WTC11 (cell line): Measurements from ENCODE around the gene ZNRF1. TPM values are rescaled to one million over a fixed set of nuclear protein-coding genes. Genes with fewer than 3 reads are reported as not detected.

Experiments used
- ATAC-seq: fragments of 200-7000 bp; cut with Tn5 transposase; 2 replicates; pipeline ENCODE4 v1.10.0; 2021; ENCODE audit warnings: mild to moderate bottlenecking, moderate library complexity
- CTCF ChIA-PET: fragments of 300-600 bp; sonication (Branson Sonifier 250); formaldehyde crosslinking; loops from one replicate; lab custom pipeline; 2021; ENCODE audit warnings: antibody characterized with exemption; lab: Charles Lee
- POLR2A ChIA-PET: fragments of 350-600 bp; sonication (Branson Sonifier 250); formaldehyde crosslinking; loops from one replicate; lab custom pipeline; 2021; ENCODE audit warnings: antibody characterized with exemption; lab: Charles Lee
- DNase-seq: peaks from one replicate; pipeline ENCODE4 v3.0.0; 2021; ENCODE audit warnings: low spot score
- H3K27ac Mint-ChIP-seq: 2 replicates; pipeline ENCODE4 v1.8.0; 2021; ENCODE audit warnings: mixed read lengths
- H3K27me3 Mint-ChIP-seq: 2 replicates; pipeline ENCODE4 v1.8.0; 2021; ENCODE audit warnings: low read depth, mild to moderate bottlenecking, moderate library complexity, mixed read lengths
- H3K36me3 Mint-ChIP-seq: 2 replicates; pipeline ENCODE4 v1.8.0; 2021; ENCODE audit warnings: mixed read lengths
- H3K4me1 Mint-ChIP-seq: 2 replicates; pipeline ENCODE4 v1.8.0; 2022; ENCODE audit warnings: mixed read lengths
- H3K4me3 Mint-ChIP-seq: 2 replicates; pipeline ENCODE4 v1.8.0; 2021; ENCODE audit warnings: mild to moderate bottlenecking, moderate library complexity, mixed read lengths
- H3K9me3 Mint-ChIP-seq: 2 replicates; pipeline ENCODE4 v1.8.0; 2021; ENCODE audit warnings: mixed read lengths
- CREM ChIP-seq: sonication (generic); formaldehyde crosslinking; IDR thresholded peaks from 2 replicates; pipeline ENCODE4 v1.8.1; 2022; ENCODE audit warnings: mild to moderate bottlenecking, missing genetic modification reagents, moderate library complexity
- E2F4 ChIP-seq: sonication (generic); formaldehyde crosslinking; IDR thresholded peaks from 2 replicates; pipeline ENCODE4 v1.8.1; 2022; ENCODE audit warnings: low read depth, mild to moderate bottlenecking, moderate library complexity, missing genetic modification reagents, borderline replicate concordance
- E2F5 ChIP-seq: sonication (generic); formaldehyde crosslinking; IDR thresholded peaks from 2 replicates; pipeline ENCODE4 v1.8.1; 2022; ENCODE audit warnings: mild to moderate bottlenecking, moderate library complexity, missing genetic modification reagents
- ELF4 ChIP-seq: sonication (generic); formaldehyde crosslinking; IDR thresholded peaks from 2 replicates; pipeline ENCODE4 v1.8.1; 2022; ENCODE audit warnings: low read depth, mild to moderate bottlenecking, moderate library complexity, missing genetic modification reagents
- EMX1 ChIP-seq: fragments of 250-450 bp; sonication (Bioruptor Pico); IDR thresholded peaks from 2 replicates; pipeline ENCODE4 v1.8.0; 2021; ENCODE audit warnings: mild to moderate bottlenecking
- ERG ChIP-seq: fragments of 250-450 bp; sonication (Bioruptor Pico); IDR thresholded peaks from 2 replicates; pipeline ENCODE4 v1.8.0; 2021; ENCODE audit warnings: mild to moderate bottlenecking
- FOXP1 ChIP-seq: sonication (generic); formaldehyde crosslinking; IDR thresholded peaks from 2 replicates; pipeline ENCODE4 v1.8.0; 2022; ENCODE audit warnings: missing genetic modification reagents, mild to moderate bottlenecking, moderate library complexity, borderline replicate concordance
- FOXP4 ChIP-seq: sonication (generic); formaldehyde crosslinking; IDR thresholded peaks from 2 replicates; pipeline ENCODE4 v1.8.0; 2022; ENCODE audit warnings: mild to moderate bottlenecking, missing genetic modification reagents
- GABPB1 ChIP-seq: sonication (generic); formaldehyde crosslinking; IDR thresholded peaks from 2 replicates; pipeline ENCODE4 v1.8.1; 2023; ENCODE audit warnings: mild to moderate bottlenecking, missing genetic modification reagents
- GRHL2 ChIP-seq: fragments of 250-450 bp; sonication (Bioruptor Pico); IDR thresholded peaks from 2 replicates; pipeline ENCODE4 v1.8.0; 2022; ENCODE audit warnings: mild to moderate bottlenecking, moderate library complexity; ENCODE audit not compliant: insufficient replicate concordance, severe bottlenecking
- GTF2I ChIP-seq: fragments of 250-450 bp; sonication (Bioruptor Pico); conservative IDR thresholded peaks from 2 replicates; pipeline ENCODE4 v1.4.0; 2021; ENCODE audit warnings: mild to moderate bottlenecking
- IRF2 ChIP-seq: sonication (generic); formaldehyde crosslinking; IDR thresholded peaks from 2 replicates; pipeline ENCODE4 v1.8.0; 2022; ENCODE audit warnings: low read depth, missing genetic modification reagents, borderline replicate concordance
- JUN ChIP-seq: sonication (generic); formaldehyde crosslinking; IDR thresholded peaks from 2 replicates; pipeline ENCODE4 v1.8.0; 2023; ENCODE audit warnings: mild to moderate bottlenecking, missing genetic modification reagents
- MAX ChIP-seq: sonication (generic); formaldehyde crosslinking; IDR thresholded peaks from 2 replicates; pipeline ENCODE4 v1.8.0; 2022; ENCODE audit warnings: mild to moderate bottlenecking, missing genetic modification reagents
- OVOL2 ChIP-seq: fragments of 250-450 bp; sonication (Bioruptor Pico); IDR thresholded peaks from 2 replicates; pipeline ENCODE4 v1.9.0; 2021; ENCODE audit warnings: mild to moderate bottlenecking, borderline replicate concordance
- PREB ChIP-seq: sonication (generic); formaldehyde crosslinking; IDR thresholded peaks from 2 replicates; pipeline ENCODE4 v1.8.1; 2022; ENCODE audit warnings: mild to moderate bottlenecking, missing genetic modification reagents, moderate library complexity, borderline replicate concordance
- SMAD3 ChIP-seq: sonication (generic); formaldehyde crosslinking; IDR thresholded peaks from 2 replicates; pipeline ENCODE4 v1.8.0; 2022; ENCODE audit warnings: missing genetic modification reagents, mild to moderate bottlenecking, borderline replicate concordance
- SOX15 ChIP-seq: fragments of 250-450 bp; sonication (Bioruptor Pico); IDR thresholded peaks from 2 replicates; pipeline ENCODE4 v1.9.0; 2021; ENCODE audit warnings: mild to moderate bottlenecking
- STAT6 ChIP-seq: sonication (generic); formaldehyde crosslinking; conservative IDR thresholded peaks from 2 replicates; pipeline ENCODE4 v1.8.1; 2023; ENCODE audit warnings: mild to moderate bottlenecking, low read depth, missing genetic modification reagents, moderate library complexity
- TP53 ChIP-seq: sonication (generic); formaldehyde crosslinking; IDR thresholded peaks from 2 replicates; pipeline ENCODE4 v1.8.1; 2023; ENCODE audit warnings: mild to moderate bottlenecking, missing genetic modification reagents
- ZBTB21 ChIP-seq: sonication (generic); formaldehyde crosslinking; IDR thresholded peaks from 2 replicates; pipeline ENCODE4 v1.8.1; 2023; ENCODE audit warnings: mild to moderate bottlenecking, missing genetic modification reagents, borderline replicate concordance
- ZNF317 ChIP-seq: sonication (generic); formaldehyde crosslinking; IDR thresholded peaks from 2 replicates; pipeline ENCODE4 v1.8.1; 2023; ENCODE audit warnings: low read depth, mild to moderate bottlenecking, moderate library complexity, missing genetic modification reagents, borderline replicate concordance
- ZNF671 ChIP-seq: fragments of 250-450 bp; sonication (Bioruptor Pico); IDR thresholded peaks from 2 replicates; pipeline ENCODE4 v1.8.0; 2021; ENCODE audit warnings: mild to moderate bottlenecking
- ZSCAN18 ChIP-seq: fragments of 250-450 bp; sonication (Bioruptor Pico); IDR thresholded peaks from 2 replicates; pipeline ENCODE4 v2.1.2; 2022; ENCODE audit warnings: mild to moderate bottlenecking, moderate library complexity
- total RNA-seq: library from RNA; stranded (reverse); gene quantifications from 3 replicates; pipeline ENCODE4 v1.2.3, GENCODE V29; 2021

The ZNRF1 gene
- total RNA-seq, 1 experiment from 2014 or later: 47.6 TPM

GRCh38 chr16:75086688-75087374, 88.0 kb downstream of the ZNRF1 start:
- Mint-ChIP-seq H3K36me3 (peaks cover 10% of the 10 kb centered on the region), H3K4me3 (no peak overlapping the region), H3K9me3 (0 out of 2 replicates have a peak, but pooled peaks cover 3% of the 10 kb centered on the region), H3K27me3 (no peaks in the 10 kb centered on the region)
- CTCF ChIA-PET: interaction anchor here (0.6 to 5.0 kb wide), 6 partner anchors 23 to 88 kb away, joined by 3 to 31 read pairs (median 4); partner anchors contain the start of gene ZNRF1
- no peak for DNase-seq
- TF ChIP-seq TP53 (CRISPR knock-in tag) (no peak), FOXP4 (CRISPR knock-in tag) (no peak), GRHL2 (no peak), CREM (CRISPR knock-in tag) (no peak), JUN (no peak), IRF2 (no peak), E2F5 (CRISPR knock-in tag) (no peak), GTF2I (CRISPR knock-in tag) (no peak), ZSCAN18 (CRISPR knock-in tag) (no peak), STAT6 (no peak), OVOL2 (CRISPR knock-in tag) (no peak), ZBTB21 (CRISPR knock-in tag) (no peak), ZNF671 (no peak), FOXP1 (CRISPR knock-in tag) (no peak), ELF4 (no peak), E2F4 (CRISPR knock-in tag) (no peak)
- TF ChIP-seq, all 79 proteins: peak for 0
- no peak for ATAC-seq
- POLR2A ChIA-PET: no interaction called here
- peak overlapping the region; percentile 30; the same call in 1 of the 2 replicates for H3K27ac Mint-ChIP-seq
- H3K4me1 Mint-ChIP-seq: peaks cover 41% of the 10 kb centered on the region

- POLR2A ChIA-PET: no interaction called here
- ATAC-seq (peak; percentile 78), DNase-seq (no peak)
- Mint-ChIP-seq H3K27me3 (no peaks in the 10 kb centered on the region), H3K9me3 (0 out of 2 replicates have a peak, but pooled peaks cover 3% of the 10 kb centered on the region), H3K4me3 (no peak overlapping the region), H3K4me1 (peaks cover 46% of the 10 kb centered on the region), H3K27ac (0 out of 2 replicates have a peak overlapping the region, but pooled peaks have one; percentile 30), H3K36me3 (peaks cover 10% of the 10 kb centered on the region)
- CTCF ChIA-PET: interaction anchor here (0.7 to 5.0 kb wide), 4 partner anchors 22 to 89 kb away, joined by 3 to 31 read pairs (median 4); partner anchors contain the start of gene ZNRF1
- TF ChIP-seq SOX15 (CRISPR knock-in tag): no peak
- TF ChIP-seq EMX1: no peak
- TF ChIP-seq MAX (CRISPR knock-in tag): no peak
- no peak for TF ChIP-seq ERG (CRISPR knock-in tag)
- no peak for TF ChIP-seq ZNF317 (CRISPR knock-in tag)
- TF ChIP-seq PREB (CRISPR knock-in tag): no peak
- TF ChIP-seq SMAD3 (CRISPR knock-in tag): no peak
- peak; percentile 41; the same call in 1 of the 2 replicates for TF ChIP-seq GABPB1 (CRISPR knock-in tag)
Measured at GRCh38 chr16:75087375-75087979, 88.7 kb downstream of the ZNRF1 start.
